HFF-Myc (cell line): ENCODE results near the gene SOX5.

Source experiments
- DNase-seq: peaks from one replicate; pipeline ENCODE4 v3.0.0-alpha.2; 2011; ENCODE audit warnings: low read depth; ENCODE audit errors: extremely low read depth
- H3K4me3 ChIP-seq: replicated peaks from 2 replicates; pipeline ENCODE4 v1.5.1; 2011; ENCODE audit warnings: low read depth, mild to moderate bottlenecking, control low read depth, low read length
- TF ChIP-seq, protein P1 (sequence below): IDR thresholded peaks from 2 replicates; pipeline ENCODE4 v1.5.1; 2012; ENCODE audit warnings: mild to moderate bottlenecking, low read depth, low read length, control low read depth; ENCODE audit errors: missing control alignments

The SOX5 gene

GRCh38 chr12:23854598-23854997 lies 94.9 kb downstream of the SOX5 start:
- no peak for DNase-seq
- TF ChIP-seq, protein P1, sequence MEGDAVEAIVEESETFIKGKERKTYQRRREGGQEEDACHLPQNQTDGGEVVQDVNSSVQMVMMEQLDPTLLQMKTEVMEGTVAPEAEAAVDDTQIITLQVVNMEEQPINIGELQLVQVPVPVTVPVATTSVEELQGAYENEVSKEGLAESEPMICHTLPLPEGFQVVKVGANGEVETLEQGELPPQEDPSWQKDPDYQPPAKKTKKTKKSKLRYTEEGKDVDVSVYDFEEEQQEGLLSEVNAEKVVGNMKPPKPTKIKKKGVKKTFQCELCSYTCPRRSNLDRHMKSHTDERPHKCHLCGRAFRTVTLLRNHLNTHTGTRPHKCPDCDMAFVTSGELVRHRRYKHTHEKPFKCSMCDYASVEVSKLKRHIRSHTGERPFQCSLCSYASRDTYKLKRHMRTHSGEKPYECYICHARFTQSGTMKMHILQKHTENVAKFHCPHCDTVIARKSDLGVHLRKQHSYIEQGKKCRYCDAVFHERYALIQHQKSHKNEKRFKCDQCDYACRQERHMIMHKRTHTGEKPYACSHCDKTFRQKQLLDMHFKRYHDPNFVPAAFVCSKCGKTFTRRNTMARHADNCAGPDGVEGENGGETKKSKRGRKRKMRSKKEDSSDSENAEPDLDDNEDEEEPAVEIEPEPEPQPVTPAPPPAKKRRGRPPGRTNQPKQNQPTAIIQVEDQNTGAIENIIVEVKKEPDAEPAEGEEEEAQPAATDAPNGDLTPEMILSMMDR, result no peak
- no peak overlapping the region for H3K4me3 ChIP-seq

DNA sequence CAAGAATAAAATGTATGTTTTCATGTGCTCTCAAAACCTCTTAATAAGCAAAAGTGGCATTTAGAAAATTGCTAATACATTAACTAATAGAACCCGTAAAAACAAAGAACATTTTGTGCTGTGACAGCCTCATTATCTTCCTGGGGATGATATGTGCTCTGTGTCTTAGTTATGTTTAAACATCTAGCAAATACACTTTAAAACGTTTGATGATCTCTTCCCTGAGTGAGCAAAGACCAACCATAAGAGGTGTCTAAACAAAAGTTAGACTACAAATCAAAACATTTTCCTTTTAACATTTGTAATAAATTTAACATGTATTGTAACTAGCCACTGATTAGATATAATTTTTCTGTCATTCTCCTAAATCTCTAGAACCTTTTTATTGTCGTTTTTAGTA lies 95.8 kb downstream of the SOX5 start:
- TF ChIP-seq, protein P1, result no peak
- no peak overlapping the region for H3K4me3 ChIP-seq
- DNase-seq, result no peak

DNA sequence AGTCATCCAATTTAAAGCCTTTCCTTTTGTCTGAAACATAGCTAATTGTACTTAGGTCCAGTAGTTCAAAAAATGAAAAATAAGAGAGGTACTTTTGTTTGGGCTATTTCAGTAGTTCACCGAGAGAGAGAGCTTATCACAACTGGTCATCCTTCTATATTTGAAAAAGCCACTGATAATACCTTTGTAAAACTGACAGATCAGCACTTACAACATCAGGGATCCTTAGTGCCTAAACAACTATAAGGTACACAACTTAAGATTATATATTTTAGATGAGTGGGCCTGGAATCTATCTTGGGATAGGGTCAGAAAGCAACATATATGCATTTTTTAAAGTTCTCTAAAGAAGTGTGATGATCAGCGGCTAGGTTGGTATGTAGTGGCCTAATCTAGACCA lies 97.9 kb downstream of the SOX5 start:
- DNase-seq, result no peak
- TF ChIP-seq, protein P1, result no peak
- H3K4me3 ChIP-seq, result no peak overlapping the region

DNA sequence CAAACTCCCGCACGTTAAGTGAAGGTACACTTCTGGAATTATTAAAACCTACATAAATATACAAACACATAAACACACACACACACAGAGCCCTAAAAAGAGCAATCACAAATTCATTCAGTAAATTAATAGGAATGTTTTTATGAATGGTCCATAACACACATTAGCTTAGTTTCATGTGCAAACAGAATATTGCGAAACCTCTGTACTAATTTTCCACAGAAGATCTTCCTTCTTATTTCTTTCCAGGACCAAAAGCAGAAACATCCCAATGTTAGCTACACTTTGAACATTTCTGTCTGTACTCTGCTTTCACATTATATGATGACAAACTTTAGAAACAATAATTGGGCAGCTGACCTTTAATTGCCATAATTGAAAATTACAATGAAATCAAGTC lies 101.6 kb downstream of the SOX5 start:
- DNase-seq, result no peak
- TF ChIP-seq, protein P1, result no peak
- H3K4me3 ChIP-seq, result no peak overlapping the region

- TF ChIP-seq, protein P1, result no peak
- DNase-seq, result no peak
- no peak overlapping the region for H3K4me3 ChIP-seq
Measured at GRCh38 chr12:23843958-23844357, 105.5 kb downstream of the SOX5 start.

- H3K4me3 ChIP-seq, result no peak overlapping the region
- TF ChIP-seq, protein P1, result no peak
- DNase-seq, result no peak
Measured at GRCh38 chr12:23834076-23834475, 115.4 kb downstream of the SOX5 start.

GRCh38 chr12:23831739-23832138 lies 117.7 kb downstream of the SOX5 start:
- no peak for DNase-seq
- no peak overlapping the region for H3K4me3 ChIP-seq
- TF ChIP-seq, protein P1, result no peak
